ENCODE data around the gene TOLLIP. TPM values are rescaled to one million over a fixed set of nuclear protein-coding genes. Genes with fewer than 3 reads are reported as not detected.

The TOLLIP gene
- total and polyA plus RNA-seq, 9 of the 15 experiments (the other 6 are each of a cell fraction or from before 2014, with no cell fraction given): 0.23 to 22.8 (median 7.1) TPM

DNA sequence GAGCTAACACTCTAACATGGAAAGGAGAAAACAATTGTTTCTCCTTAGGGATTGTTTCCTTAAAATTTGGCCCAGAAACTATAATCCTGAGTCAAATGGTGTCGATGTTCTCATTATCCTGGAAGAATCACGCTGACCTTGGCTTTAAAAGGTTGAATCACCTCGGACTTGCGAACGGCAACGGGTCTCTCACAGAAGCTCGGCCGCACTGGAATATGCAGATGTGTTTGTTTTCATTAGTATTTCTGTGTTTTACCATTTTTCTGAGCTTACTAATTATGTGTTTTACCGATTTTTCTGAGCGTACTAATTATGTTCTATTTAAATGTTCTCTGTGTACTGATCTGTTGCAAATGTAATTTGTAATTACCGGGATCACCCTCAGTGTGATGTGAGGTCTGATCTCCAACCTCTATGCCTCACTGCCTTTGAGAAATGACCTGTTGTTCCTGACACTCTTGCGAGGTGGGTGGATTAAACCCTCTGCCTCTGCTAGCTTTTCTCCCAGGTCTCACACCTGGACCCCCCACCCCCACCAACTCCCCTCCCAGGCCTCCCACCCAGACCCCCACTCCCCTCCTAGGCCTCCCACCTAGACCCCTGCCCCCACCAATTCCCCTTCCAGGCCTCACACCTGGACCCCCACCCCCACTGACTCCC is 42.0 kb upstream of the TOLLIP start (continued):
- TF ChIP-seq MBD1 (CRISPR knock-in tag; IDR thresholded peaks at IDR 0.05) (no peak), ZNF507 (tag; conservative IDR thresholded peaks at IDR 0.05) (no peak), SOX6 (IDR thresholded peaks at IDR 0.05) (no peak), RBM15 (IDR thresholded peaks at IDR 0.05; ENCODE audit: insufficient read depth, low read length) (no peak), MYBL2 (IDR thresholded peaks at IDR 0.05; ENCODE audit: low read depth) (no peak), MYBL2 (CRISPR knock-in tag; IDR thresholded peaks at IDR 0.05; ENCODE audit: borderline replicate concordance) (no peak), BCOR (IDR thresholded peaks at IDR 0.05) (no peak), FOXJ3 (CRISPR knock-in tag; IDR thresholded peaks at IDR 0.05) (no peak), TAF9B (IDR thresholded peaks at IDR 0.05; ENCODE audit: partially characterized antibody) (peak; percentile 73), TCF7 (IDR thresholded peaks at IDR 0.05; ENCODE audit: borderline replicate concordance) (no peak), ZBTB11 (CRISPR knock-in tag; IDR thresholded peaks at IDR 0.05) (no peak), BRF1 (IDR thresholded peaks at IDR 0.05; ENCODE audit: borderline replicate concordance, extremely low read depth, insufficient read length) (no peak), CREBBP (IDR thresholded peaks at IDR 0.05; ENCODE audit: low read depth, low read length) (no peak), CBX8 (IDR thresholded peaks at IDR 0.05; ENCODE audit: borderline replicate concordance, extremely low read depth, low read depth, low read length, poor library complexity, severe bottlenecking) (no peak)
- TF ChIP-seq, protein P1, sequence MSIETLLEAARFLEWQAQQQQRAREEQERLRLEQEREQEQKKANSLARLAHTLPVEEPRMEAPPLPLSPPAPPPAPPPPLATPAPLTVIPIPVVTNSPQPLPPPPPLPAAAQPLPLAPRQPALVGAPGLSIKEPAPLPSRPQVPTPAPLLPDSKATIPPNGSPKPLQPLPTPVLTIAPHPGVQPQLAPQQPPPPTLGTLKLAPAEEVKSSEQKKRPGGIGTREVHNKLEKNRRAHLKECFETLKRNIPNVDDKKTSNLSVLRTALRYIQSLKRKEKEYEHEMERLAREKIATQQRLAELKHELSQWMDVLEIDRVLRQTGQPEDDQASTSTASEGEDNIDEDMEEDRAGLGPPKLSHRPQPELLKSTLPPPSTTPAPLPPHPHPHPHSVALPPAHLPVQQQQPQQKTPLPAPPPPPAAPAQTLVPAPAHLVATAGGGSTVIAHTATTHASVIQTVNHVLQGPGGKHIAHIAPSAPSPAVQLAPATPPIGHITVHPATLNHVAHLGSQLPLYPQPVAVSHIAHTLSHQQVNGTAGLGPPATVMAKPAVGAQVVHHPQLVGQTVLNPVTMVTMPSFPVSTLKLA (conservative IDR thresholded peaks at IDR 0.05): no peak
- TF ChIP-seq, protein P2, sequence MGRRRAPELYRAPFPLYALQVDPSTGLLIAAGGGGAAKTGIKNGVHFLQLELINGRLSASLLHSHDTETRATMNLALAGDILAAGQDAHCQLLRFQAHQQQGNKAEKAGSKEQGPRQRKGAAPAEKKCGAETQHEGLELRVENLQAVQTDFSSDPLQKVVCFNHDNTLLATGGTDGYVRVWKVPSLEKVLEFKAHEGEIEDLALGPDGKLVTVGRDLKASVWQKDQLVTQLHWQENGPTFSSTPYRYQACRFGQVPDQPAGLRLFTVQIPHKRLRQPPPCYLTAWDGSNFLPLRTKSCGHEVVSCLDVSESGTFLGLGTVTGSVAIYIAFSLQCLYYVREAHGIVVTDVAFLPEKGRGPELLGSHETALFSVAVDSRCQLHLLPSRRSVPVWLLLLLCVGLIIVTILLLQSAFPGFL (CRISPR knock-in tag; IDR thresholded peaks at IDR 0.05): no peak

Measured in K562 (cell line).